CD8-positive, alpha-beta memory T cell (primary cell): ENCODE results near the gene SAXO1. TPM values are rescaled to one million over a fixed set of nuclear protein-coding genes. Genes with fewer than 3 reads are reported as not detected.

Source experiments
- CTCF ChIA-PET: fragments of 350-600 bp; sonication (Branson Sonifier 250); formaldehyde crosslinking; loops from one replicate; lab custom pipeline; 2021; ENCODE audit warnings: antibody characterized with exemption; lab: Charles Lee
- POLR2A ChIA-PET: fragments of 350-600 bp; sonication (Branson Sonifier 250); formaldehyde crosslinking; loops from one replicate; lab custom pipeline; 2021; ENCODE audit warnings: antibody characterized with exemption; lab: Charles Lee
- DNase-seq, 5 donors: peaks; one replicate each; pipeline versions ENCODE4 v3.0.0 to v3.0.0-alpha.2; 2020 to 2022; ENCODE audit warnings: mixed read lengths in 1 of 5
- H3K27ac ChIP-seq: one replicate; pipeline ENCODE4 v1.7.0; 2013; ENCODE audit warnings: low read depth, mild to moderate bottlenecking, low read length, moderate library complexity
- H3K27me3 ChIP-seq: 2 replicates; pipeline ENCODE4 v1.7.0; 2013; ENCODE audit warnings: low read length, mild to moderate bottlenecking; ENCODE audit not compliant: insufficient read depth, poor library complexity, severe bottlenecking
- H3K36me3 ChIP-seq: 2 replicates; pipeline ENCODE4 v1.7.0; 2013; ENCODE audit warnings: mild to moderate bottlenecking, low read length, moderate library complexity; ENCODE audit not compliant: insufficient read depth
- H3K4me1 ChIP-seq: 2 replicates; pipeline ENCODE4 v1.7.0; 2013; ENCODE audit warnings: mild to moderate bottlenecking, low read length, moderate library complexity; ENCODE audit not compliant: insufficient read depth
- H3K4me3 ChIP-seq: 2 replicates; pipeline ENCODE4 v1.7.0; 2013; ENCODE audit warnings: mild to moderate bottlenecking, low read length
- H3K9me3 ChIP-seq: 2 replicates; pipeline ENCODE4 v1.7.0; 2013; ENCODE audit warnings: mild to moderate bottlenecking, low read length
- H3K27ac Mint-ChIP-seq, 8 donors: one replicate each; pipeline ENCODE4 v1.8.0; 2020 to 2021; ENCODE audit warnings: mixed read lengths in 8 of 8, mild to moderate bottlenecking in 6 of 8, inconsistent platforms in 3 of 8, moderate library complexity in 3 of 8
- H3K27me3 Mint-ChIP-seq, 2 donors: one replicate each; pipeline ENCODE4 v1.8.0; 2020 to 2021; ENCODE audit warnings: mixed read lengths in 2 of 2, mild to moderate bottlenecking in 1 of 2, moderate library complexity in 1 of 2
- H3K36me3 Mint-ChIP-seq, 3 donors: one replicate each; pipeline ENCODE4 v1.8.0; 2020 to 2021; ENCODE audit warnings: mixed read lengths in 3 of 3, inconsistent platforms in 1 of 3, mild to moderate bottlenecking in 1 of 3
- H3K4me1 Mint-ChIP-seq, 3 donors: one replicate each; pipeline ENCODE4 v1.8.0; 2020 to 2021; ENCODE audit warnings: mixed read lengths in 3 of 3, inconsistent platforms in 1 of 3, mild to moderate bottlenecking in 1 of 3
- H3K4me3 Mint-ChIP-seq, 7 donors: one replicate each; pipeline ENCODE4 v1.8.0; 2020 to 2021; ENCODE audit warnings: mixed read lengths in 7 of 7, mild to moderate bottlenecking in 6 of 7, moderate library complexity in 4 of 7, inconsistent platforms in 2 of 7
- H3K9me3 Mint-ChIP-seq, 5 donors: one replicate each; pipeline ENCODE4 v1.8.0; 2020 to 2022; ENCODE audit warnings: mixed read lengths in 5 of 5, mild to moderate bottlenecking in 3 of 5, moderate library complexity in 2 of 5, inconsistent platforms in 1 of 5
- polyA plus RNA-seq: library from polyadenylated mRNA; unstranded; fragments of 300-500 nt; fragmentation: Illumina TruSeq; gene quantifications from one replicate; pipeline ENCODE4 v1.2.3, GENCODE V29; 2021
- total RNA-seq, 2 experiments: library from RNA; stranded (reverse); gene quantifications; one replicate each; pipeline ENCODE4 v1.2.3, GENCODE V29; 2021

The SAXO1 gene
- total and polyA plus RNA-seq, 3 experiments from 2014 or later: not detected

DNA sequence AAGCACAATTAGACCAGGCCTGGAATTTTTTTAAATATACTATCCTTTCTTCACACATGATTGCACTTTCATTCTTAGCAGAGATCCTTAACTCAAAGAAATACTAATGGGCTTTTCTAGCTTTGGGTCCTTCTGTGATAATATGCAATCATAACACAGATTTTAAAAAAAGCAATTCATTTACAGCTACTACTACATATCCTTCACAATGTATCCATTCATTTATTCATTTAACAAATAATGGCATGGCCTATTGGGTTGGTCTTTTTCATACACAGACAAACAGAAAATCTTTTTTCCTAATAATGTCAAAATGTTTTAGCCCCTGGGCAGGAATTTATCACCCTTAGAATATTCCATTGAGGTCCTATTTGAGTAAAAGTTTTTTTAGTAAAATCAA lies 47.0 kb downstream of the SAXO1 start:
- Histone ChIP-seq H3K27ac (no peak overlapping the region), H3K4me3 (no peak overlapping the region), H3K36me3 (no peaks in the 10 kb centered on the region), H3K27me3 (no peaks in the 10 kb centered on the region), H3K4me1 (no peaks in the 10 kb centered on the region), H3K9me3 (no peaks in the 10 kb centered on the region)
- peaks cover 4 to 6% of the 10 kb centered on the region in 2 donors for H3K27me3 Mint-ChIP-seq
- H3K9me3 Mint-ChIP-seq: no peaks in the 10 kb centered on the region
- POLR2A ChIA-PET: no interaction called here
- H3K4me1 Mint-ChIP-seq: no peaks in the 10 kb centered on the region
- no peak for DNase-seq
- no peak overlapping the region for H3K27ac Mint-ChIP-seq
- CTCF ChIA-PET: no interaction called here
- H3K4me3 Mint-ChIP-seq: no peak overlapping the region
- peaks cover 0 to 6% (median 0%) of the 10 kb centered on the region in 3 donors for H3K36me3 Mint-ChIP-seq

- ChIA-PET POLR2A (no interaction called here), CTCF (no interaction called here)
- no peak for DNase-seq
- Mint-ChIP-seq H3K36me3 (peaks cover 0 to 6% (median 0%) of the 10 kb centered on the region in 3 donors), H3K27me3 (peaks cover 4 to 6% of the 10 kb centered on the region in 2 donors), H3K27ac (no peak overlapping the region), H3K4me3 (no peak overlapping the region), H3K9me3 (no peaks in the 10 kb centered on the region), H3K4me1 (no peaks in the 10 kb centered on the region)
- no peaks in the 10 kb centered on the region for H3K36me3 ChIP-seq
- H3K4me3 ChIP-seq: no peak overlapping the region
- H3K4me1 ChIP-seq: no peaks in the 10 kb centered on the region
- no peaks in the 10 kb centered on the region for H3K27me3 ChIP-seq
- no peak overlapping the region for H3K27ac ChIP-seq
- H3K9me3 ChIP-seq: no peaks in the 10 kb centered on the region
Measured at GRCh38 chr9:18985464-18985951, 47.5 kb downstream of the SAXO1 start.

GRCh38 chr9:18982262-18982620 lies 50.8 kb downstream of the SAXO1 start:
- H3K4me3 Mint-ChIP-seq: no peak overlapping the region
- no peak overlapping the region for H3K27ac Mint-ChIP-seq
- H3K36me3 ChIP-seq: no peaks in the 10 kb centered on the region
- H3K9me3 Mint-ChIP-seq: no peaks in the 10 kb centered on the region
- H3K4me1 ChIP-seq: no peaks in the 10 kb centered on the region
- H3K27me3 ChIP-seq: no peaks in the 10 kb centered on the region
- H3K9me3 ChIP-seq: no peaks in the 10 kb centered on the region
- H3K27ac ChIP-seq: no peak overlapping the region
- peaks cover 3 to 5% of the 10 kb centered on the region in 2 donors for H3K27me3 Mint-ChIP-seq
- H3K4me3 ChIP-seq: no peak overlapping the region
- H3K36me3 Mint-ChIP-seq: peaks cover 0 to 6% (median 0%) of the 10 kb centered on the region in 3 donors
- H3K4me1 Mint-ChIP-seq: no peaks in the 10 kb centered on the region
- DNase-seq: no peak
- ChIA-PET POLR2A (no interaction called here), CTCF (no interaction called here)

DNA sequence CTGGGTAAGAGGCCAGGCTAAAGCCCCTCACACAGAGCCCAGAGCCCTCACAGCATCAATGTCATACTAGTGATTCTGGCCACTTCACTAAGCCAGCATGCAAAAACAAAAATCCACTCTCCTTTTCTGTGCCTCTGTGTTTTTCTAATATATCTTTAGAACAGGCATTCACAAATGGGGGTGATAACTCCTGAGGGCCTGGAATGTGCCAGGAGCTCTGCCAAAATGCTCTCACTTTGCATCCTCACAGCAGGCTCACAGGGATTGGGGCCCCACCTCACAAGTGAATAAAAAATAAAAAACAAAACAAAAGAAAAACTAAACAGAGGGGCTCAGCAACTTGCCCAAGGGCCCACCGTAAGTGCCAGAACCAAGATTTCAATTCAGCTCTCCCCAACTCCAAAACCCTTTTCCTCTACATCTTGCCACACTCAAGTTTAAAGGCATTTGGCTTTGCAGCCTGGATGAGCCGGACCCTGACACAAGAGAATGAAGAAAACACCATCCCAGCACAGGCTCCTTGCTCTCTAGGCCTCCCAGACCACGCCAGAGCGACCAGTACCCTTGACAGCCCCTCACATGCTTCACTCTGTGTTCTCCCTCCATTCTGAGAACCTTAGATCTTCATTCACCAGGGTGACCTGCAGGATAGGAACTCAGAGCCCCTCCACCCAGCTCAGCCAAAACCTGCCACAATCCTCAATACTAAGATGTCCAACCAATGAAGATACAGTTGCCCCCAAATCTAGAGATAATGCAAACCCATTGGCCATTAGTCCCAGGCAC lies 51.3 kb downstream of the SAXO1 start:
- ChIA-PET CTCF (no interaction called here), POLR2A (no interaction called here)
- H3K36me3 Mint-ChIP-seq: peaks cover 0 to 6% (median 0%) of the 10 kb centered on the region in 3 donors
- H3K27me3 Mint-ChIP-seq: peaks cover 3 to 5% of the 10 kb centered on the region in 2 donors
- H3K27ac Mint-ChIP-seq: no peak overlapping the region
- no peaks in the 10 kb centered on the region for H3K27me3 ChIP-seq
- H3K4me1 Mint-ChIP-seq: peaks cover 0 to 4% (median 3%) of the 10 kb centered on the region in 3 donors
- H3K4me3 Mint-ChIP-seq: no peak overlapping the region
- no peaks in the 10 kb centered on the region for H3K36me3 ChIP-seq
- H3K4me1 ChIP-seq: no peaks in the 10 kb centered on the region
- H3K4me3 ChIP-seq: no peak overlapping the region
- H3K27ac ChIP-seq: no peak overlapping the region
- no peaks in the 10 kb centered on the region for H3K9me3 ChIP-seq
- no peak for DNase-seq
- H3K9me3 Mint-ChIP-seq: no peaks in the 10 kb centered on the region

GRCh38 chr9:18980189-18980588 lies 52.8 kb downstream of the SAXO1 start:
- CTCF ChIA-PET: no interaction called here
- peaks cover 0 to 12% (median 12%) of the 10 kb centered on the region in 3 donors for H3K4me1 Mint-ChIP-seq
- Histone ChIP-seq H3K27ac (no peak overlapping the region), H3K4me1 (no peaks in the 10 kb centered on the region), H3K36me3 (no peaks in the 10 kb centered on the region), H3K9me3 (no peaks in the 10 kb centered on the region), H3K27me3 (no peaks in the 10 kb centered on the region), H3K4me3 (no peak overlapping the region)
- H3K27me3 Mint-ChIP-seq: peaks cover 3 to 8% of the 10 kb centered on the region in 2 donors
- H3K27ac Mint-ChIP-seq: no peak overlapping the region
- POLR2A ChIA-PET: no interaction called here
- no peaks in the 10 kb centered on the region for H3K9me3 Mint-ChIP-seq
- no peak for DNase-seq
- no peak overlapping the region for H3K4me3 Mint-ChIP-seq
- H3K36me3 Mint-ChIP-seq: peaks cover 0 to 6% (median 0%) of the 10 kb centered on the region in 3 donors

- no peaks in the 10 kb centered on the region for H3K4me1 ChIP-seq
- ChIA-PET POLR2A (no interaction called here), CTCF (no interaction called here)
- no peak overlapping the region for H3K4me3 Mint-ChIP-seq
- H3K36me3 Mint-ChIP-seq: peaks cover 0 to 6% (median 0%) of the 10 kb centered on the region in 3 donors
- peaks cover 7 to 10% of the 10 kb centered on the region in 2 donors for H3K27me3 Mint-ChIP-seq
- H3K9me3 Mint-ChIP-seq: no peaks in the 10 kb centered on the region
- no peak overlapping the region for H3K27ac ChIP-seq
- no peaks in the 10 kb centered on the region for H3K27me3 ChIP-seq
- H3K4me1 Mint-ChIP-seq: peaks cover 0 to 12% (median 12%) of the 10 kb centered on the region in 3 donors
- H3K36me3 ChIP-seq: no peaks in the 10 kb centered on the region
- no peak overlapping the region for H3K27ac Mint-ChIP-seq
- H3K4me3 ChIP-seq: no peak overlapping the region
- H3K9me3 ChIP-seq: no peaks in the 10 kb centered on the region
- no peak for DNase-seq
Measured at GRCh38 chr9:18979367-18979766, 53.6 kb downstream of the SAXO1 start.

DNA sequence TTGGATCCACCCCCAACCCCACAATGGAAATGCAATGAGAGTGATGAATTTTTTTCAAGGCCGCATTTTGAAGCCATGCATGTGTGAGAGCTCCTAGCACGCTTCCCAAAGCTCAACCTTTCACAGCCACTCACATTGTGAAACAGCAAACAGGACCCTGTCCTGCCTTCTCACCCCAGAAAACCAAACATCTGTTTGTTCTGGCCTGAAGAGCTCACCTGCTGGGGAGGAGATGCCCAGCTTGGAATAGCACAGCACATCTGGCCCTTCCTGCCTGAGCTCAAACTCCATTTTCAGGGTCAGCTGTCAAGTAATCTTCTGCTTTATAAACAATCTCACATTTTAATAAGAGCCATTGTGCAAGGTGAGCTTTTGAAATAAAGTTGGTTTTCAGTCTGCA lies 54.8 kb downstream of the SAXO1 start:
- Mint-ChIP-seq H3K27ac (no peak overlapping the region), H3K36me3 (peaks cover 0 to 6% (median 0%) of the 10 kb centered on the region in 3 donors), H3K9me3 (no peaks in the 10 kb centered on the region), H3K4me1 (peaks cover 0 to 12% (median 12%) of the 10 kb centered on the region in 3 donors), H3K4me3 (no peak overlapping the region), H3K27me3 (peaks cover 16% of the 10 kb centered on the region in 2 donors)
- POLR2A ChIA-PET: no interaction called here
- Histone ChIP-seq H3K9me3 (no peaks in the 10 kb centered on the region), H3K27me3 (no peaks in the 10 kb centered on the region), H3K4me3 (no peak overlapping the region), H3K36me3 (no peaks in the 10 kb centered on the region), H3K27ac (no peak overlapping the region), H3K4me1 (no peaks in the 10 kb centered on the region)
- no peak for DNase-seq
- CTCF ChIA-PET: interaction anchor here (1.6 kb wide), 1 partner anchor 50 kb away, joined by 4 read pairs; no protein-coding TSS in a partner anchor

- peaks cover 0 to 12% (median 12%) of the 10 kb centered on the region in 3 donors for H3K4me1 Mint-ChIP-seq
- Histone ChIP-seq H3K9me3 (no peaks in the 10 kb centered on the region), H3K4me1 (no peaks in the 10 kb centered on the region), H3K27ac (no peak overlapping the region), H3K36me3 (no peaks in the 10 kb centered on the region), H3K4me3 (no peak overlapping the region), H3K27me3 (no peaks in the 10 kb centered on the region)
- H3K9me3 Mint-ChIP-seq: no peaks in the 10 kb centered on the region
- CTCF ChIA-PET: no interaction called here
- no peak overlapping the region for H3K4me3 Mint-ChIP-seq
- DNase-seq: no peak
- POLR2A ChIA-PET: no interaction called here
- peaks cover 16 to 23% of the 10 kb centered on the region in 2 donors for H3K27me3 Mint-ChIP-seq
- no peak overlapping the region for H3K27ac Mint-ChIP-seq
- no peaks in the 10 kb centered on the region for H3K36me3 Mint-ChIP-seq
Measured at GRCh38 chr9:18976709-18977531, 56.1 kb downstream of the SAXO1 start.
